K562 (cell line): ENCODE measurements around the gene KDM5A. TPM values are rescaled to one million over a fixed set of nuclear protein-coding genes. Genes with fewer than 3 reads are reported as not detected.
A peak's percentile ranks its signal among the peaks of the same experiment; 100 is the strongest.

ENCODE experiments used
- ATAC-seq: fragments of 200-7000 bp; cut with Tn5 transposase; 3 replicates; pipeline ENCODE4 v1.9.1; 2020; ENCODE audit warnings: moderate library complexity
- BruUV-seq: library from RNA; stranded (reverse); fragments of 400-500 nt; replicated peaks from 2 replicates; lab custom pipeline; 2021; lab: Mats Ljungman, UMichigan
- CTCF ChIA-PET: fragments of 300-600 bp; formaldehyde crosslinking; extraction: SDS; loops from one replicate; lab custom pipeline; 2021; ENCODE audit warnings: low intra/inter-chr PET ratio; lab: Yijun Ruan, JAX
- POLR2A ChIA-PET: fragments of 300-600, 350-650 bp; sonication (Branson Sonifier 250); formaldehyde crosslinking; extraction: SDS; loops from one replicate; lab custom pipeline; 2021; ENCODE audit warnings: antibody characterized with exemption, inconsistent platforms; lab: Yijun Ruan, JAX
- DNase-seq, 4 experiments: peaks; one replicate each; pipeline versions ENCODE4 v3.0.0 to v3.0.0-alpha.2; 2011 to 2018; ENCODE audit warnings: low spot score in 3 of 4, mixed read lengths in 3 of 4; ENCODE audit errors: extremely low read depth in 1 of 4
- FAIRE-seq: peaks from 2 replicates; lab custom pipeline; 2011; peaks lifted over from hg19 to GRCh38; lab: Jason Lieb, UNC
- H2AFZ ChIP-seq: 2 replicates; pipeline ENCODE4 v1.6.0; 2011; ENCODE audit warnings: low read depth, low read length, control low read depth, inconsistent platforms
- H3K27ac ChIP-seq: fragments of 200-600 bp; 3 replicates; pipeline ENCODE4 v1.8.0; 2011; ENCODE audit warnings: low read depth, mild to moderate bottlenecking, control low read depth, inconsistent platforms, low read length, moderate library complexity, mixed read lengths; ENCODE audit errors: extremely low read depth
- H3K27me3 ChIP-seq, 2 experiments: fragments of 300-600 bp in 1 of 2; 2 replicates in 1 of 2; 3 replicates in 1 of 2; pipeline versions ENCODE4 v1.6.0 to v1.8.0; 2011; ENCODE audit warnings: inconsistent platforms in 2 of 2, low read length in 2 of 2, mild to moderate bottlenecking in 1 of 2, mixed read lengths in 1 of 2, moderate library complexity in 1 of 2; ENCODE audit not compliant: control insufficient read depth in 2 of 2, insufficient read depth in 2 of 2
- H3K36me3 ChIP-seq: fragments of 300-600 bp; 3 replicates; pipeline ENCODE4 v1.8.0; 2011; ENCODE audit warnings: mild to moderate bottlenecking, low read length, inconsistent platforms; ENCODE audit not compliant: control insufficient read depth, insufficient read depth
- H3K4me1 ChIP-seq, 2 experiments: fragments of 200-600 bp in 1 of 2; replicated peaks in 1 of 2; 2 replicates in 1 of 2; 3 replicates in 1 of 2; pipeline versions ENCODE4 v1.5.1 to v1.8.0; 2011; ENCODE audit warnings: inconsistent platforms in 2 of 2, low read length in 2 of 2, mild to moderate bottlenecking in 1 of 2, mixed read lengths in 1 of 2, moderate library complexity in 1 of 2; ENCODE audit not compliant: control insufficient read depth in 2 of 2, insufficient read depth in 2 of 2
- H3K4me2 ChIP-seq: 2 replicates; pipeline ENCODE4 v1.6.1; 2011; ENCODE audit warnings: low read length, control low read depth, inconsistent platforms, mixed read lengths; ENCODE audit not compliant: insufficient read depth
- H3K4me3 ChIP-seq: fragments of 200-600 bp; sonication (generic), shearing (Covaris generic); 2 replicates; pipeline ENCODE4 v1.5.1; 2016; ENCODE audit warnings: control low read depth, inconsistent platforms
- H3K79me2 ChIP-seq: fragments of 200-600 bp; 3 replicates; pipeline ENCODE4 v1.8.0; 2011; ENCODE audit warnings: low read length, inconsistent platforms; ENCODE audit not compliant: control insufficient read depth, insufficient read depth
- H3K9ac ChIP-seq, 2 experiments: 2 replicates each; pipeline versions ENCODE4 v1.6.0 to v1.6.1; 2011; ENCODE audit warnings: low read depth in 2 of 2, low read length in 2 of 2, control low read depth in 1 of 2, inconsistent platforms in 1 of 2, mild to moderate bottlenecking in 1 of 2, mixed read lengths in 1 of 2; ENCODE audit not compliant: insufficient read depth in 1 of 2
- H3K9me1 ChIP-seq: one replicate; pipeline ENCODE4 v1.6.0; 2011; ENCODE audit warnings: inconsistent platforms, mild to moderate bottlenecking, low read length, moderate library complexity; ENCODE audit not compliant: control insufficient read depth, insufficient read depth
- H3K9me3 ChIP-seq: replicated peaks from 2 replicates; pipeline ENCODE4 v1.5.1; 2011; ENCODE audit warnings: low read depth, low read length, inconsistent platforms; ENCODE audit not compliant: control insufficient read depth, insufficient read depth
- H4K20me1 ChIP-seq: replicated peaks from 2 replicates; pipeline ENCODE4 v1.6.1; 2011; ENCODE audit warnings: low read length, inconsistent platforms, mixed read lengths; ENCODE audit not compliant: control insufficient read depth, insufficient read depth
- ARID3A ChIP-seq: IDR thresholded peaks from 2 replicates; pipeline ENCODE4 v1.6.1; 2012; ENCODE audit warnings: low read depth, low read length, improper control_type of control experiment, borderline replicate concordance
- ARID3B ChIP-seq: fragments of 250-450 bp; sonication (Bioruptor Pico); IDR thresholded peaks from 2 replicates; pipeline ENCODE4 v1.4.0; 2020; ENCODE audit warnings: borderline replicate concordance
- ATF3 ChIP-seq, 2 experiments: fragments of 450-650 bp in 1 of 2; sonication (generic) in 1 of 2; formaldehyde crosslinking in 1 of 2; IDR thresholded peaks in 1 of 2; conservative IDR thresholded peaks in 1 of 2; 2 replicates each; pipeline versions ENCODE4 v1.6.1 to v1.8.1; 2016 to 2023; ENCODE audit warnings: mild to moderate bottlenecking in 2 of 2, moderate library complexity in 2 of 2, inconsistent platforms in 1 of 2, missing genetic modification reagents in 1 of 2
- DACH1 ChIP-seq: fragments of 450-650 bp; IDR thresholded peaks from 2 replicates; pipeline ENCODE4 v1.6.1; 2018; ENCODE audit not compliant: partially characterized antibody
- FOSL1 ChIP-seq: fragments of 200-800 bp; sonication (Bioruptor generic); conservative IDR thresholded peaks from 2 replicates; pipeline ENCODE4 v1.6.1; 2016; ENCODE audit warnings: missing genetic modification characterization, missing compliant biosample characterization
- FOXJ3 ChIP-seq: sonication (generic); formaldehyde crosslinking; IDR thresholded peaks from 2 replicates; pipeline ENCODE4 v1.4.0; 2020; ENCODE audit warnings: mild to moderate bottlenecking, missing genetic modification reagents
- FOXP4 ChIP-seq: sonication (generic); formaldehyde crosslinking; IDR thresholded peaks from 2 replicates; pipeline ENCODE4 v1.8.0; 2022; ENCODE audit warnings: mild to moderate bottlenecking, missing genetic modification reagents, borderline replicate concordance
- MCM7 ChIP-seq, 2 experiments: fragments of 450-650 bp; IDR thresholded peaks; 2 replicates each; pipeline ENCODE4 v1.6.1; 2016 to 2018
- ZBTB49 ChIP-seq: sonication (generic); formaldehyde crosslinking; IDR thresholded peaks from 2 replicates; pipeline ENCODE4 v1.8.0; 2022; ENCODE audit warnings: missing genetic modification reagents, mild to moderate bottlenecking, borderline replicate concordance
- ZNF121 ChIP-seq: sonication (generic); formaldehyde crosslinking; conservative IDR thresholded peaks from 2 replicates; pipeline ENCODE4 v1.8.0; 2022; ENCODE audit warnings: missing genetic modification reagents
- ZNF224 ChIP-seq: sonication (generic); formaldehyde crosslinking; IDR thresholded peaks from 2 replicates; pipeline ENCODE4 v1.8.0; 2022; ENCODE audit warnings: mild to moderate bottlenecking, missing genetic modification reagents
- ZNF41 ChIP-seq: fragments of 250-450 bp; sonication (Bioruptor Pico); conservative IDR thresholded peaks from 2 replicates; pipeline ENCODE4 v1.4.0; 2020; ENCODE audit warnings: mild to moderate bottlenecking
- WGBS: fragments of 100-300 bp; shearing (Covaris generic); methylation state at CpG from one replicate; pipeline ENCODE4 v1.1.6; 2016; ENCODE audit warnings: low coverage, mixed read lengths; ENCODE audit not compliant: insufficient coverage; ENCODE audit errors: missing lambda C conversion rate; 5-methylcytosine and 5-hydroxymethylcytosine counted together
- in situ Hi-C: fragments of 300-500 bp; cut with MboI; formaldehyde crosslinking; loops from 4 replicates; pipeline ENCODE4 v1.15.0; 2018; ENCODE audit warnings: inconsistent platforms, mixed read lengths
- intact Hi-C: fragments of 100-400 bp; cut with micrococcal nuclease; formaldehyde crosslinking; loops from 2 replicates; pipeline ENCODE4 v1.14.2; 2022
- polyA plus RNA-seq, 8 experiments: library from polyadenylated mRNA; depleted of rRNA in 4 of 8; stranded (reverse) in 5 of 8; unstranded in 3 of 8; fragments of >200 nt; fragmentation: Nextera tagmentation in 2 of 8; fragmentation: Illumina TruSeq in 1 of 8; extraction: Ambion mirVana in 2 of 8; extraction: Trizol in 1 of 8; gene quantifications; 2 replicates each; pipeline versions ENCODE4 v1.2.1 to v1.2.3, GENCODE V29; 2011 to 2014; ENCODE audit warnings: inconsistent platforms in 1 of 8, missing spikeins in 1 of 8
- total RNA-seq, 7 experiments: library from RNA; depleted of rRNA in 6 of 7; stranded (reverse); fragments of >200 nt in 6 of 7; fragmentation: Illumina TruSeq in 2 of 7; extraction: Trizol in 2 of 7; gene quantifications; 2 replicates each; pipeline versions ENCODE4 v1.2.1 to v1.2.3, GENCODE V29; 2011 to 2021; ENCODE audit warnings: low replicate concordance in 1 of 7

Gene KDM5A
- total and polyA plus RNA-seq, 9 of the 15 experiments (the other 6 are each of a cell fraction or from before 2014, with no cell fraction given), result 5.5 to 35.1 (median 13.1) TPM

- no peak overlapping the region for H3K9ac ChIP-seq
- no peak overlapping the region for H3K4me2 ChIP-seq
- intact Hi-C loops (no loop called here), in situ Hi-C loops (no loop called here)
- ATAC-seq (no peak), DNase-seq (no peak), FAIRE-seq (no peak)
- POLR2A ChIA-PET, result no interaction called here
- no peaks in the 10 kb centered on the region for H3K4me1 ChIP-seq
- H3K9me1 ChIP-seq, result no peaks in the 10 kb centered on the region
- no peaks in the 10 kb centered on the region for H3K79me2 ChIP-seq
- H2AFZ ChIP-seq, result no peak overlapping the region
- WGBS, result 66% methylated on average over 2 of the region's 2 CpGs
- no peaks in the 10 kb centered on the region for H3K9me3 ChIP-seq
- no peak overlapping the region for H3K27ac ChIP-seq
- CTCF ChIA-PET, result no interaction called here
- no peaks in the 10 kb centered on the region for H3K27me3 ChIP-seq
- no peaks in the 10 kb centered on the region for H4K20me1 ChIP-seq
- H3K36me3 ChIP-seq, result peaks cover 44% of the 10 kb centered on the region
- no peak overlapping the region for H3K4me3 ChIP-seq
- no TSS peak for BruUV-seq
- peak; percentile 88; the same call in 1 of the 2 replicates for TF ChIP-seq ZBTB49 (CRISPR knock-in tag)
- TF ChIP-seq FOXJ3, result no peak
- TF ChIP-seq FOXP4 (CRISPR knock-in tag), result peak; percentile 95
- TF ChIP-seq FOSL1, result peak; percentile 71
- TF ChIP-seq ATF3 (IDR thresholded peaks at IDR 0.05), result no peak
- TF ChIP-seq ATF3 (CRISPR knock-in tag; conservative IDR thresholded peaks at IDR 0.05), result peak; percentile 85; the same call in 1 of the 2 replicates
- TF ChIP-seq ZNF224 (CRISPR knock-in tag), result peak; percentile 96
- peak; percentile 99 for TF ChIP-seq DACH1
- TF ChIP-seq ARID3A, result no peak
- no peak for TF ChIP-seq ZNF41 (CRISPR knock-in tag)
- TF ChIP-seq ZNF121, result peak; percentile 60
- no peak for TF ChIP-seq ARID3B (CRISPR knock-in tag)
- peak in 1 of 2 experiments; percentile 83; a peak in 1 of 4 replicates for TF ChIP-seq MCM7 (IDR thresholded peaks at IDR 0.05)
These were observed 56.4 kb downstream of the KDM5A start for GRCh38 chr12:332581-333205.
